GM19023 (cell line): ENCODE results near the gene MASTL.

Experiments
- ATAC-seq: cut with Tn5 transposase; IDR thresholded peaks from one replicate; pipeline ENCODE4 v1.9.1; 2021; ENCODE audit warnings: mild to moderate bottlenecking, moderate library complexity; ENCODE audit not compliant: unreplicated experiment

MASTL gene

GRCh38 chr10:27225011-27225590 lies 69.9 kb downstream of the MASTL start:
- ATAC-seq, result no peak

- ATAC-seq, result no peak
Observed at GRCh38 chr10:27225642-27226257, 70.6 kb downstream of the MASTL start.

- ATAC-seq, result no peak
Observed at GRCh38 chr10:27230022-27230421, 74.9 kb downstream of the MASTL start.

GRCh38 chr10:27235706-27236105 lies 80.6 kb downstream of the MASTL start:
- no peak for ATAC-seq
